Heart left ventricle (tissue), 16 donors: ENCODE measurements around the gene COLEC12. TPM values are rescaled to one million over a fixed set of nuclear protein-coding genes. Genes with fewer than 3 reads are reported as not detected.
A peak's percentile ranks its signal among the peaks of the same experiment; 100 is the strongest.

Experiments used
- ATAC-seq, 4 donors: fragments of 200-7000 bp; cut with Tn5 transposase; one replicate each; pipeline ENCODE4 v1.9.1; 2020 to 2022; ENCODE audit warnings: moderate library complexity in 4 of 4, mild to moderate bottlenecking in 3 of 4, moderate number of reproducible peaks in 1 of 4
- DNase-seq, 5 donors: peaks; one replicate each; pipeline ENCODE4 v3.0.0-alpha.2; 2020
- H3K27ac ChIP-seq, 12 donors: fragments of 200-600 bp; sonication (generic) in 4 of 12; one replicate each; pipeline versions ENCODE4 v1.5.0 to v1.8.0; 2016 to 2022; ENCODE audit warnings: mild to moderate bottlenecking in 2 of 12
- H3K27me3 ChIP-seq, 9 donors: fragments of 200-600 bp; sonication (generic) in 2 of 9; one replicate each; pipeline versions ENCODE4 v1.5.1 to v1.8.0; 2016 to 2022; ENCODE audit warnings: mild to moderate bottlenecking in 3 of 9
- H3K36me3 ChIP-seq, 9 donors: fragments of 200-600 bp; sonication (generic) in 2 of 9; one replicate each; pipeline versions ENCODE4 v1.5.0 to v1.8.0; 2018 to 2022; ENCODE audit warnings: mild to moderate bottlenecking in 2 of 9
- H3K4me1 ChIP-seq, 12 donors: fragments of 200-600 bp; sonication (generic) in 4 of 12; one replicate each; pipeline versions ENCODE4 v1.5.0 to v1.8.0; 2016 to 2022; ENCODE audit warnings: mild to moderate bottlenecking in 3 of 12
- H3K4me3 ChIP-seq, 12 donors: fragments of 200-600 bp; sonication (generic) in 4 of 12; one replicate each; pipeline versions ENCODE4 v1.5.0 to v1.8.0; 2017 to 2022; ENCODE audit warnings: mild to moderate bottlenecking in 9 of 12, moderate library complexity in 4 of 12
- H3K9me3 ChIP-seq, 12 donors: fragments of 200-600 bp; sonication (generic) in 4 of 12; one replicate each; pipeline versions ENCODE4 v1.5.0 to v1.8.0; 2016 to 2022; ENCODE audit warnings: mild to moderate bottlenecking in 1 of 12
- POLR2A ChIP-seq, 2 donors: fragments of 450-650 bp; IDR thresholded peaks; one replicate each; pipeline ENCODE4 v1.6.1; 2017; ENCODE audit warnings: antibody characterized with exemption in 2 of 2, mild to moderate bottlenecking in 2 of 2, moderate library complexity in 2 of 2
- WGBS, 4 donors: extraction: QIAGEN DNeasy Blood & Tissue Kit in 2 of 4; methylation state at CpG; one replicate each; pipeline versions ENCODE4 v1.1.5 to v1.1.7; 2013 to 2018; 5-methylcytosine and 5-hydroxymethylcytosine counted together
- intact Hi-C, 10 donors: fragments of 100-400 bp; cut with DNase I; formaldehyde crosslinking; loops; one replicate each; pipeline versions ENCODE4 v1.11.1 to v1.14.2; 2022
- polyA plus RNA-seq, 2 donors: library from polyadenylated mRNA; stranded (reverse); fragments of 200-250 nt; gene quantifications; one replicate each; pipeline ENCODE4 v1.2.3, GENCODE V29; 2013
- total RNA-seq, 9 donors: library from RNA; depleted of rRNA in 2 of 9; stranded (reverse); fragments of >200 nt in 2 of 9; fragmentation: NEBNext Ultra II Directional in 3 of 9; extraction: Animal tissue kit (Norgen Biotek cat#: 25700) in 3 of 9; gene quantifications; one replicate each; pipeline versions ENCODE4 v1.1.0 to v1.2.4, GENCODE V29; 2016 to 2023
- TF ChIP-seq, protein P1 (sequence below), 12 donors: fragments of 200-600 bp; sonication (generic) in 4 of 12; IDR thresholded peaks; one replicate each; pipeline versions ENCODE4 v1.5.0 to v1.8.0; 2018 to 2022; ENCODE audit warnings: antibody characterized with exemption in 12 of 12, mild to moderate bottlenecking in 5 of 12
- donor health status: ischemic (EF 13 %, LVEDD 7.1; RV severe dilation, severe dysfunction).
- donor health status: healthy with polysubstance abuse.
- donor health status: DM: no; HTN: yes; CAD: no.
- donor health status: DM: no; HTN: no; CAD: no.
- donor health status: ischemic (EF 25% LVEDD 6.9; RV normal size, moderate dysfunction).
- donor health status: ischemic (EF 25% LVEDD 5.7; RV mildly dilated, moderate dysfunction).
- donor health status: healthy.
- donor health status: DM: yes; HTN: yes; CAD: no.
- donor health status: ischemic (EF 35%, LVEDD 5.7; RV mildly dilated, moderate dysfunction).
- donor health status: nonischemic (EF 11% LVEDD 7.7; RV severe dilation, severe dysfunction).
- donor health status: DM: yes; HTN: yes; CAD: no.
- donor health status: PGD.
- donor health status: ischemic (EF 29% LVEDD 5.4; RV normal size, mild dysfunction).
- donor health status: nonischemic (EF 23%, LVEDD 6.1; RV moderate dilation, normal function).

Gene COLEC12
- total and polyA plus RNA-seq, 11 donors: 2.2 to 35.9 (median 7.9) TPM

DNA sequence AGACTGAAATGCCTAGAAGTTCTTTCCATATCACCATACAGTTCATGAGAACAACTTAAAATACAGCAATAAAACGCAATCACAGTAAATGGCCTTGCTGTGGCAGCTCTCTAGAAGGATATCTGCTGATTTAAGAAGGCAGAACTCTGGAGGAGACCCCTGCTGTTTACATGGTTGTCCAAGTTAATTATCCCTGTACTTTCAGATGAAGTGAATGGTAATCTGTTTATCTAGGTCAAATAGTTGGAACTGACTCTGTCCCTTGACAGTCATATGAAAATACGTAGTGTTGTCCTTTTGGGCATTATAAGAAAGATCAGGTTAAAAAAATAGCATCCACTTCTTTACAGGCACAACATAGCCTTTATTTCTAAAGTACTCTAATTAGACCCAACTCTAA, 115.6 kb downstream of the COLEC12 start:
- no peaks in the 10 kb centered on the region for H3K27me3 ChIP-seq
- DNase-seq (no peak), ATAC-seq (no peak)
- H3K4me1 ChIP-seq: peaks cover 0 to 10% (median 0%) of the 10 kb centered on the region in 12 donors
- H3K9me3 ChIP-seq: no peaks in the 10 kb centered on the region
- H3K36me3 ChIP-seq: no peaks in the 10 kb centered on the region
- TF ChIP-seq, protein P1, sequence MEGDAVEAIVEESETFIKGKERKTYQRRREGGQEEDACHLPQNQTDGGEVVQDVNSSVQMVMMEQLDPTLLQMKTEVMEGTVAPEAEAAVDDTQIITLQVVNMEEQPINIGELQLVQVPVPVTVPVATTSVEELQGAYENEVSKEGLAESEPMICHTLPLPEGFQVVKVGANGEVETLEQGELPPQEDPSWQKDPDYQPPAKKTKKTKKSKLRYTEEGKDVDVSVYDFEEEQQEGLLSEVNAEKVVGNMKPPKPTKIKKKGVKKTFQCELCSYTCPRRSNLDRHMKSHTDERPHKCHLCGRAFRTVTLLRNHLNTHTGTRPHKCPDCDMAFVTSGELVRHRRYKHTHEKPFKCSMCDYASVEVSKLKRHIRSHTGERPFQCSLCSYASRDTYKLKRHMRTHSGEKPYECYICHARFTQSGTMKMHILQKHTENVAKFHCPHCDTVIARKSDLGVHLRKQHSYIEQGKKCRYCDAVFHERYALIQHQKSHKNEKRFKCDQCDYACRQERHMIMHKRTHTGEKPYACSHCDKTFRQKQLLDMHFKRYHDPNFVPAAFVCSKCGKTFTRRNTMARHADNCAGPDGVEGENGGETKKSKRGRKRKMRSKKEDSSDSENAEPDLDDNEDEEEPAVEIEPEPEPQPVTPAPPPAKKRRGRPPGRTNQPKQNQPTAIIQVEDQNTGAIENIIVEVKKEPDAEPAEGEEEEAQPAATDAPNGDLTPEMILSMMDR (IDR thresholded peaks at IDR 0.05): no peak
- no peak for TF ChIP-seq POLR2A (IDR thresholded peaks at IDR 0.05)
- 64 to 89% (median 80%) methylated on average over 2 of the region's 2 CpGs for WGBS, 4 donors
- intact Hi-C loops: no loop called here
- H3K4me3 ChIP-seq: no peak overlapping the region
- no peak overlapping the region for H3K27ac ChIP-seq

DNA sequence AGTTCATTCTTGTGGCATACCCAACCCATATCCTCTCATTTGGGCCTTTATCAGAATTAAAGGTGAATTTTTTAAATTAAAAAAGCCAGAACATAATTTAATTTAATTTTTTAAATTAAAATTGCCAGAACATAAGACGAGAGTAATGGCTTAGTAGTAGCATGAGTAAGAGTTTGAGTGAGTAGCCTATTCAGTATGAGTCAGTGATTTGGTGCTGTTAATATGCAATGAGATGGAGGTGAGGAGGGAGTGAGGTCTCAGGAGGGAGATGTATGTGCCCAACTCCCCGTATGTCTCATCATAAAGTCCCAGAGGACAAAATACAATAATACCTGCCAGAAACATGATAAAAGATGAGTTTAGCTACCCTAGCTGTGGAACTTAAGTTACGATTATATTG, 117.4 kb downstream of the COLEC12 start:
- Histone ChIP-seq H3K4me1 (peaks cover 0 to 26% (median 2%) of the 10 kb centered on the region in 12 donors), H3K4me3 (no peak overlapping the region), H3K9me3 (no peaks in the 10 kb centered on the region), H3K36me3 (no peaks in the 10 kb centered on the region), H3K27ac (no peak overlapping the region), H3K27me3 (no peaks in the 10 kb centered on the region)
- TF ChIP-seq POLR2A (IDR thresholded peaks at IDR 0.05): no peak
- TF ChIP-seq, protein P1 (IDR thresholded peaks at IDR 0.05): no peak
- intact Hi-C loops: no loop called here
- DNase-seq: no peak
- ATAC-seq: no peak
- WGBS, 4 donors: 85 to 89% (median 88%) methylated on average over 3 of the region's 3 CpGs

DNA sequence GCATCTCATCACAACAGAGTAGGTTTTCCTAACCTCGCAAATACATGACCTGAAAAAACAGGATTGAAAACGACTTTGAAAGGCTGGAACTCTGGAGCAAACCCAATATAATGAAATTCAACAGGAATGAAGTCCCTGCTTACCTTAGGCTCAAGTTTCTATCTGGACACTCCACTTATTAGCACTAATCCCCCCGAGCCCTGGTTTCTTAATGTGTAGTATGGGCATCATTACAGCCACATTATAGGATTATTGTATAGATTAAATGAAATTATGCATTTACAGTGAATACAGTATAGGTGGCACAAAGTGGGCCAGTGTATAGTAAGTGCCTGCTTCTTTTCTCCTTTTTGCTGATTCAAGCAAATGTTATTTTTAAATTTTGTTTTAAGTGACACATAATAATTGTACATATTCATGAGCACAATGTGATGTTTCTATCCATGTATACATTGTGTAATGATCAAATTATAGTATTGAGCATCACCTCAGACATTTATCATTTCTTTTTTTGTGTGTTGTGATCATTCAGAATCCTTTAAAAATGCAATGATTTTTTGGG, 118.0 kb downstream of the COLEC12 start:
- H3K27ac ChIP-seq: no peak overlapping the region
- H3K9me3 ChIP-seq: no peaks in the 10 kb centered on the region
- DNase-seq (no peak), ATAC-seq (no peak)
- H3K4me1 ChIP-seq: peaks cover 0 to 32% (median 6%) of the 10 kb centered on the region in 12 donors
- no peak for TF ChIP-seq POLR2A (IDR thresholded peaks at IDR 0.05)
- TF ChIP-seq, protein P1 (IDR thresholded peaks at IDR 0.05): no peak
- H3K4me3 ChIP-seq: no peak overlapping the region
- no peaks in the 10 kb centered on the region for H3K27me3 ChIP-seq
- H3K36me3 ChIP-seq: no peaks in the 10 kb centered on the region
- WGBS, 4 donors: 73 to 85% (median 76%) methylated on average over 3 of the region's 3 CpGs
- intact Hi-C loops: no loop called here

DNA sequence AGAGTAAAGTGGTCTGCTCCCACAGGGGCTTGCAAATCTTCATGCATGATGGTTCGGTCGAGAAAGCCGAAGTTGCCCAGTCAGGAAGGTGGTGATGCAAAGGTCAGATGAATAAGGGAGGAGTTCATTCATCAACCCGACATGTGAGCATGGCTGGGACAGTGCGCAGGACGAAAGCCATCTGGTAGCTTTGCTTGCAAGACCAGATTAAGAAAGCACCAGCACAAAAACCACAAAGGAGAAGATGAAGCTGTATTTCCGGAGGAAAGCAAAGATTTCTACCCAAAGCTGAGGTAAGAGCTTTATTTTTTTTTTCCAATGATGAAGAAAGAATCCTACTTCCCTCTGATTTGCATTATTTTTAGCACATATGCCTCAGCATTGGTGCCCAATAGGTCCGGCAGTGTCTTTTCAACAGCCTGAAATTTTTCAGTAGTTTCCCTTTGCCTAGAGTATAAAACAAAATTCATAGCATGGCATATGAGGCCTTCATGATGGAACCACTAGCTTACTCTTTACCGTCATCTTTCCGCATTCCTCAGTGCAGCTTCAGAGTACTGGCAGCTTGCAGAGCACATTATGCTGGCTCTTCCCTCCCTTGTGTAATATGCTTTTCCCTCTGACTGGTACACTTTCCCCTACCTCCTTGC, 120.7 kb downstream of the COLEC12 start:
- intact Hi-C loops: loop anchor here in 2 of 10 donors (10.0 kb wide), 1 partner anchor 75 kb away; no protein-coding TSS in a partner anchor
- DNase-seq (peak; percentile 27 to 79 (median 51)), ATAC-seq (peak; percentile 23 to 80 (median 68))
- H3K4me3 ChIP-seq: no peak overlapping the region
- H3K9me3 ChIP-seq: no peaks in the 10 kb centered on the region
- H3K27ac ChIP-seq: peak overlapping the region in 5 of 12 donors; percentile 4 to 85 (median 55)
- H3K27me3 ChIP-seq: no peaks in the 10 kb centered on the region
- peaks cover 0 to 59% (median 21%) of the 10 kb centered on the region in 12 donors for H3K4me1 ChIP-seq
- TF ChIP-seq, protein P1 (IDR thresholded peaks at IDR 0.05): no peak
- no peak for TF ChIP-seq POLR2A (IDR thresholded peaks at IDR 0.05)
- H3K36me3 ChIP-seq: no peaks in the 10 kb centered on the region
- 72 to 78% (median 75%) methylated on average over 10 of the region's 10 CpGs for WGBS, 4 donors
